Central memory CD4-positive, alpha-beta T cell (primary cell): ENCODE results near the gene HILPDA.
"Not testable (repeated sequence)": the region's sequence is repeated elsewhere in the genome, so short reads cannot be mapped to it uniquely, and the experiment has no call there.

ENCODE experiments used
- DNase-seq: peaks from one replicate; pipeline ENCODE4 v3.0.0; 2022

HILPDA gene

DNA sequence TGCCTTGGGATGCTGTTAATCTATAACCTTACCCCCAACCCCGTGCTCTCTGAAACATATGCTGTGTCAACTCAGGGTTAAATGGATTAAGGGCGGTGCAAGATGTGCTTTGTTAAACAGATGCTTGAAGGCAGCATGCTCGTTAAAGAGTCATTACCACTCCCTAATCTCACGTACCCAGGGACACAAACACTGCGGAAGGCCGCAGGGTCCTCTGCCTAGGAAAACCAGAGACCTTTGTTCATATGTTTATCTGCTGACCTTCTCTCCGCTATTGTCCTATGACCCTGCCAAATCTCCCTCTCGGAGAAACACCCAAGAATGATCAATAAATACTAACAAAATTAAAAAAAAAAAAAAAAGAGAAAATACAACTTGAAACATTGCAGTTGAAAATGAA, 8.3 kb downstream of the HILPDA start:
- DNase-seq, result not testable (repeated sequence)

- DNase-seq, result not testable (repeated sequence)
Measured at GRCh38 chr7:128466871-128467270, 11.2 kb downstream of the HILPDA start.

- DNase-seq, result peak; percentile 90
Measured at GRCh38 chr7:128476402-128477335, 21.0 kb downstream of the HILPDA start, which contains the start of gene METTL2B. TSS of gene METTL2B (plus strand) at chr7:128476748. CDS start at chr7:128476766, 18 bp downstream.

DNA sequence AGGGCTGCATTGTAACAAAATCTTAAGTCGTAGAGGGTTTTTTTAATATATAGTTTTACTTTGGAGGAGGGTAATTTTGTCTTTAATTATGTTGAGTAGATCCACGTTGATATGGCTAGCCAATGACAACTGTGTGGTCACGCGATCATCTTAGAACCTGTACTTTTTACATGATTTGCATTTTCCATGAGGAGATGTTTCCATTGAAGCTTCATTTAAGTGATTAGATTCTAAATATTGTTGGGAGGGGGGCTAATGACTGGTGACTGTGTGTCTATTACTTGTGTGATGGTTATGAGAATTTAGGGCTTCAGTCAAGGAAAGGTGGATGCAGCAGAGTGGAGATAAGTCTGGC, 21.6 kb downstream of the HILPDA start:
- DNase-seq, result not testable (repeated sequence)

DNA sequence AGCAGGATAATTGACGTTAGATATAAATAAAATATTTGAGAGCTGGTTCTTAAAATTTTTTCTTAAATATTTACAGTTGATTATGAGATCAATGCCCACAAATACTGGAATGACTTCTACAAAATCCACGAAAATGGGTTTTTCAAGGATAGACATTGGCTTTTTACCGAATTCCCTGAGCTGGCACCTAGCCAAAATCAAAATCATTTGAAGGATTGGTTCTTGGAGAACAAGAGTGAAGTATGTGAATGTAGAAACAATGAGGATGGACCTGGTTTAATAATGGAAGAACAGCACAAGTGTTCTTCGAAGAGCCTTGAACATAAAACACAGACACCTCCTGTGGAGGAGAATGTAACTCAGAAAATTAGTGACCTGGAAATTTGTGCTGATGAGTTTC, 23.4 kb downstream of the HILPDA start:
- not testable (repeated sequence) for DNase-seq

- DNase-seq, result not testable (repeated sequence)
Measured at GRCh38 chr7:128488134-128488533, 32.5 kb downstream of the HILPDA start.

- no peak for DNase-seq
Measured at GRCh38 chr7:128497405-128497804, 41.7 kb downstream of the HILPDA start.

DNA sequence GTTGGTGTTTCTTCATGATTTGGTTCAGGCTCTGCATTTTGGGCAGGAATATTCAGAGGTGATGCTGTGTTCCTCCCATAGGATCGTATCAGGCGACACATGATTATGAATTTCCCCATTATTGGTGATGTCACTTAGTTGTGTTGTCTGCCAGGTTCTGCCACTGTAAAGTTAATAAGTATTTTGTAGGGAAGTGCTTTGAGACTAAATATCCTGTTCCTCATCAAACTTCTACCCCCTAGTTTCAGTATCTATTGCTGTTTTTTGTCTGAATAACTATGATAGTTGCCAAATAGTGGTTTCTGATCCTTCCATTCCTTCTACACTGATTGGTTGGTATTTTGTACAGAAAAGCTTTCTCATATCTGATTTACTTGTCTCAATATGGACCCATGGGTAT, 49.7 kb downstream of the HILPDA start:
- not testable (repeated sequence) for DNase-seq

GRCh38 chr7:128506819-128507218, 51.1 kb downstream of the HILPDA start:
- peak; percentile 17 for DNase-seq

- not testable (repeated sequence) for DNase-seq
Measured at GRCh38 chr7:128507321-128507993, 51.8 kb downstream of the HILPDA start.
